Activated CD4-positive, alpha-beta T cell treated with anti-CD3 and anti-CD28 coated beads, Interleukin-2, Interleukin-6, amounts not matched to agents 100 ng/mL and 50 ng/mL, durations not matched to agents 16 hours and 8 hours (primary cell): Measurements from ENCODE around the gene PDE4D.
"Not testable (repeated sequence)": the region's sequence is repeated elsewhere in the genome, so short reads cannot be mapped to it uniquely, and the experiment has no call there.

Experiments used
- DNase-seq: peaks from one replicate; pipeline ENCODE4 v3.0.0-alpha.2; 2020

Gene PDE4D

GRCh38 chr5:58974083-58974482, 919.4 kb downstream of the PDE4D start:
- DNase-seq, result no peak

GRCh38 chr5:58972301-58972700, 921.2 kb downstream of the PDE4D start:
- no peak for DNase-seq

- DNase-seq, result no peak
Observed at GRCh38 chr5:58970766-58971165, 922.8 kb downstream of the PDE4D start.

GRCh38 chr5:58969795-58970194, 923.7 kb downstream of the PDE4D start:
- peak; percentile 4 for DNase-seq

- no peak for DNase-seq
Observed at GRCh38 chr5:58969253-58969652, 924.3 kb downstream of the PDE4D start.

GRCh38 chr5:58968350-58968749, 925.2 kb downstream of the PDE4D start:
- no peak for DNase-seq

- no peak for DNase-seq
Observed at GRCh38 chr5:58967597-58968281, 925.8 kb downstream of the PDE4D start.

- DNase-seq, result no peak
Observed at GRCh38 chr5:58965677-58966414, 927.7 kb downstream of the PDE4D start.

- no peak for DNase-seq
Observed at GRCh38 chr5:58963821-58964220, 929.7 kb downstream of the PDE4D start.

GRCh38 chr5:58963361-58963760, 930.2 kb downstream of the PDE4D start:
- no peak for DNase-seq

- DNase-seq, result no peak
Observed at GRCh38 chr5:58961631-58962280, 931.8 kb downstream of the PDE4D start.

- no peak for DNase-seq
Observed at GRCh38 chr5:58958701-58959100, 934.8 kb downstream of the PDE4D start.

- DNase-seq, result not testable (repeated sequence)
Observed at GRCh38 chr5:58953218-58953617, 940.3 kb downstream of the PDE4D start.

GRCh38 chr5:58950224-58950623, 943.3 kb downstream of the PDE4D start:
- no peak for DNase-seq

GRCh38 chr5:58946230-58946629, 947.3 kb downstream of the PDE4D start:
- no peak for DNase-seq

- DNase-seq, result no peak
Observed at GRCh38 chr5:58944221-58944620, 949.3 kb downstream of the PDE4D start.

GRCh38 chr5:58940446-58940845, 953.1 kb downstream of the PDE4D start:
- no peak for DNase-seq

- DNase-seq, result no peak
Observed at GRCh38 chr5:58939664-58940063, 953.9 kb downstream of the PDE4D start.

- peak; percentile 51 for DNase-seq
Observed at GRCh38 chr5:58938563-58939424, 954.7 kb downstream of the PDE4D start.

- DNase-seq, result no peak
Observed at GRCh38 chr5:58937031-58937681, 956.4 kb downstream of the PDE4D start.

GRCh38 chr5:58934629-58935097, 958.9 kb downstream of the PDE4D start:
- no peak for DNase-seq

- DNase-seq, result peak; percentile 40
Observed at GRCh38 chr5:58933891-58934628, 959.5 kb downstream of the PDE4D start.
